AG09309 (cell line): ENCODE measurements around the gene OR6N1.

Source experiments
- DNase-seq: peaks from one replicate; pipeline ENCODE4 v3.0.0-alpha.2; 2010; ENCODE audit warnings: low read depth
- H3K4me3 ChIP-seq: 2 replicates; pipeline ENCODE4 v1.5.1; 2011; ENCODE audit warnings: mild to moderate bottlenecking, low read depth, low read length, moderate library complexity; ENCODE audit not compliant: control insufficient read depth
- CTCF ChIP-seq: IDR thresholded peaks from 2 replicates; pipeline ENCODE4 v1.5.1; 2011; ENCODE audit warnings: mild to moderate bottlenecking, low read depth, low read length, inconsistent platforms; ENCODE audit not compliant: insufficient read depth, control insufficient read depth; ENCODE audit errors: missing control alignments

OR6N1 gene

GRCh38 chr1:158714754-158715153 is 57.2 kb downstream of the OR6N1 start:
- no peak for DNase-seq
- no peak overlapping the region for H3K4me3 ChIP-seq
- no peak for TF ChIP-seq CTCF
